ENCODE results near the gene SCYGR2.

GRCh38 chr2:227614246-227614645, 15.6 kb downstream of the SCYGR2 start:
- TF ChIP-seq PREB (CRISPR knock-in tag; IDR thresholded peaks at IDR 0.05; ENCODE audit: borderline replicate concordance) (no peak), NFE2L1 (CRISPR knock-in tag; IDR thresholded peaks at IDR 0.05) (no peak), CTCF (IDR thresholded peaks at IDR 0.05) (no peak), NR1H2 (CRISPR knock-in tag; IDR thresholded peaks at IDR 0.05) (no peak), ZNF138 (CRISPR knock-in tag; conservative IDR thresholded peaks at IDR 0.05) (no peak), PRRX2 (CRISPR knock-in tag; IDR thresholded peaks at IDR 0.05) (no peak), GABPB1 (CRISPR knock-in tag; IDR thresholded peaks at IDR 0.05) (no peak), JUN (CRISPR knock-in tag; IDR thresholded peaks at IDR 0.05) (no peak), NFYB (CRISPR knock-in tag; conservative IDR thresholded peaks at IDR 0.05; ENCODE audit: low read depth) (no peak), NFATC4 (CRISPR knock-in tag; IDR thresholded peaks at IDR 0.05) (no peak), FOXJ3 (CRISPR knock-in tag; IDR thresholded peaks at IDR 0.05; ENCODE audit: borderline replicate concordance) (no peak), HMGXB4 (CRISPR knock-in tag; IDR thresholded peaks at IDR 0.05) (no peak)

Data from WTC11 (cell line).